ENCODE data around the gene CELA3B.
"Not testable (repeated sequence)": the region's sequence is repeated elsewhere in the genome, so short reads cannot be mapped to it uniquely, and the experiment has no call there.

The CELA3B gene

DNA sequence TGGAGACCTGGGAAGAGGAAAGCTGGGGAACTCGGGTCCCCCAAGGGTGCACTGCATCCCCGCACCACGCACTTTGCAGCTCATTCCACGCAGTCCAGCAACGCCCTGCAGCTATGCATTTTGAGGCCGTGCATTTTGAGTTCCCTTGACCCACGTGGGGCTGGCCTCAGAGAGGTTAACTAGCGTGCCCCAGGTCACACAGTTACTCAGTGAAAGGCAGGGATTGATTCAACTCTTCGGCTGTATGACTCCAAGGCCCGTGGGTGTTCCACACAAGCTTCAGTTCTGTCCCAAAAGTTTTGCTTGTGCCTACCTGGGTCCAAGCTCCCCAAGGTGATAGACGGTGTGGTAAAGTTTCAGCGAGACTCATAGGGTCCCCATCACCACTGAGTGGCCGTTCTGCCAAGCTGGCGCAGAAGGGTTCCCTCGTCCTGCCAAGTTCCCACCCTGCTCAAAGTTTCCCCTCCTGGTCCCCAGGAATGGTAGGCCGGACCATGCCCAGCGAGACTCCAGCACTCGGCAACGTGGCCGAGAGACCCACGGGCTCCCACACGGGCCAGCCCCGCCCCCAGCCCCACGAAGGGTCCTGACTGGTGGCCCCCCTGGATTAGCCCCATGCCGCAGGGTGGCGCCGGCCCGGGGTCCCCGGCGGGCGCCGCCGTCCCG lies 40.3 kb upstream of the CELA3B start:
- Histone ChIP-seq H3K36me3 (ENCODE audit: control insufficient read depth, insufficient read depth, low read length) (no peaks in the 10 kb centered on the region), H3K9me3 (ENCODE audit: control insufficient read depth, low read length) (no peaks in the 10 kb centered on the region), H3K27me3 (replicated peaks; ENCODE audit: control insufficient read depth, insufficient read depth, low read length, poor library complexity, severe bottlenecking) (no peaks in the 10 kb centered on the region), H3K27ac (ENCODE audit: insufficient read depth, low read length, poor library complexity, severe bottlenecking) (no peak overlapping the region), H3K4me3 (ENCODE audit: insufficient read depth, low read depth, low read length, poor library complexity, severe bottlenecking) (peak overlapping the region; percentile 5), H3K4me1 (ENCODE audit: control insufficient read depth, insufficient read depth, low read length, poor library complexity, severe bottlenecking) (no peaks in the 10 kb centered on the region)
- no peak for DNase-seq

DNA sequence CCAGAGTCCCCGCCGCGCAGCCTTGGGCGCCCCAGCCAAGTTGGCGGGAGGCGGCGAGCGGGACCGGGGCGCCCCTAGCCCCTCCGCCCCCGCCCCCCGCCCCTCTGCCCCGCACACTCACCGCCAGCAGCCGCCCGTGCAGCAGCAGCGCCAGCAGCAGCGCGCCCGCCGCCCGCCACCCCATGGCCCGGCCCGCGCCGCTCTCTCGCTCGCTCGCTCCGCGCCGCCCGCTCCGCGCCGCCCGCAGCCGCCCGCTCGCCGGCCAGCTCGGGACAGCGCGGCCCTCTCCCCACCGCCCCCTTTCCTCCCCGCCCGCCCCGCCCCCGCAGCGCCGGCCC lies 39.8 kb upstream of the CELA3B start, which contains the start of gene HSPG2:
TSS of gene HSPG2 (minus strand) at position 277 of the 338 bp plus-strand sequence. CDS start at position 184, 93 bp downstream.
- Histone ChIP-seq H3K27me3 (replicated peaks; ENCODE audit: control insufficient read depth, insufficient read depth, low read length, poor library complexity, severe bottlenecking) (no peaks in the 10 kb centered on the region), H3K27ac (ENCODE audit: insufficient read depth, low read length, poor library complexity, severe bottlenecking) (no peak within 1 kb of the TSS), H3K36me3 (ENCODE audit: control insufficient read depth, insufficient read depth, low read length) (no peaks in the 10 kb centered on the region), H3K9me3 (ENCODE audit: control insufficient read depth, low read length) (no peaks in the 10 kb centered on the region), H3K4me3 (ENCODE audit: insufficient read depth, low read depth, low read length, poor library complexity, severe bottlenecking) (peak within 1 kb of the TSS; percentile 62), H3K4me1 (ENCODE audit: control insufficient read depth, insufficient read depth, low read length, poor library complexity, severe bottlenecking) (no peaks in the 10 kb centered on the region)
- no peak for DNase-seq

DNA sequence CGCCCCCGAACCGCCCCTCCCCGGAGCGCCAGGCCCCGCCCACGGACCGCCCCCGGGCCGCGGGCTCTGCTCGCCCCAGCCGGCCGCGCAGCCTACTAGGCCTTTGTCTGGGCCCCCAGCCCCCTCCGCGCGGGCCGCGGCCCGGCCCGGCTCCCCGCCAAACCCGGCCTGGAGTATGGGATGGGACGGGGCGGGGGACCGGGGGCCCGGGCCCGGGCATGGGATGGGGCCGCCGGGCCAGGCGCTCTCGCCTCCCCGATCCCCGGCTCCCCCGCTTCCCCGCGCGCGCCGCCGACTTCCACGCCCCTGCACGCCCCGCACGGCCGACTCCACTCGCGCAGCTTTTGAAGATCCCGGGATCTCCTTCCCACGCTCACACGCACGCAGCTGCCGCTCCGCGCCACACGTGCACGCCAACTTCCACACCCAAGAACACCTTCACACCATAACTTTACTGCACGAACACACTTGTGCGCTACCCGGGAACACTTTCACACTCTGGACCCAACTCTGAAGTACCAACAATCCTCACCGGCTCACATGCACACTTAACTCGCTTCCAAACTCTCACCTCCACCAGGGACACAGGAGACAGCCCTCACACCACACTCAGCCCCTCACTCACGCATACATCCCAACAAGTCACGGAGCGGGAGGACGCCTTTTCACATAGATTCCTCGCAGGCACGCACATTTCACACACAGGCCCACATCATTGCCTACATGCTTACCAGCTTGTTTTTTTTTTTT lies 39.3 kb upstream of the CELA3B start:
- no peak overlapping the region for H3K27ac ChIP-seq (ENCODE audit: insufficient read depth, low read length, poor library complexity, severe bottlenecking)
- peak overlapping the region; percentile 62 for H3K4me3 ChIP-seq (ENCODE audit: insufficient read depth, low read depth, low read length, poor library complexity, severe bottlenecking)
- H3K36me3 ChIP-seq (ENCODE audit: control insufficient read depth, insufficient read depth, low read length) = no peaks in the 10 kb centered on the region
- H3K27me3 ChIP-seq (replicated peaks; ENCODE audit: control insufficient read depth, insufficient read depth, low read length, poor library complexity, severe bottlenecking) = no peaks in the 10 kb centered on the region
- no peaks in the 10 kb centered on the region for H3K9me3 ChIP-seq (ENCODE audit: control insufficient read depth, low read length)
- DNase-seq = peak; percentile 35 to 55 (median 45)
- H3K4me1 ChIP-seq (ENCODE audit: control insufficient read depth, insufficient read depth, low read length, poor library complexity, severe bottlenecking) = no peaks in the 10 kb centered on the region

DNA sequence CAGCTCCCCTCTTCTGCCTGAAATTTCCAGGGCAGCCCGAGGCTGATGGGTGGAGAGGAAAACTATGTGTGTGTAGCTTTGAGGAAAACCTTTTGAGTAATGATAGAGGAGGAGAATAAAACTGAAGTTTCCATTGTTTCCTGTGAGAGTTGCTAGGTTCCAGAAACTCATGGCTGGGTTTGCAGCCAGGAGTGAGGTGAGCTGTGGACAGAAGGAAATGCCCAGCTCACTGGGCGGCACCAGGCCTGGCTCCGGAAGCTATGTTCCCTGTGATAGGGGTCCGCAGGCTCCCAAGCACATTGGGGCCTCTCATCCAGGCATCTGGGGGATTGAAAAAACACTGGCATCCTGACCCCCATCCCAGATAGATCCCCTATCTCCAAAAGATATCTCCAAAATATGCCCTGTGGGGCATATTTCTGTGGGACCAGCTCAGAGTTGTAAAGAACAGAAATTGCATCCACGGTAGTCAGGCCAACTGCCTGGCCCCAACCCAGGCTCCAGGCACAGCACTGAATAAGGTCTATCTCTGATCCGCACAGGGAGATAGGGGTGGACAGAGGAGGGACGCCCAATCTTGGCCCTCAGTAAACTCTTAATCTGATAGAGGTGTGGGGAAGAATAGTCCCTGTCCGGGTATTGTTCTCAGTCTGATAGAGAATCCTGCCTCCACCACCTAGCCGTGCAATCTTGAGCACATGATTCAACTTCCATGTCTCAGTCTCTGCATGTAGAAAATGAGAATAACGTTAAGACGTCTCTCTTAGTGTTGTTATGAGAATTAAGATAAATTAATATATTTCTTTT lies 37.9 kb upstream of the CELA3B start:
- Histone ChIP-seq H3K9me3 (ENCODE audit: control insufficient read depth, low read length) (no peaks in the 10 kb centered on the region), H3K27me3 (replicated peaks; ENCODE audit: control insufficient read depth, insufficient read depth, low read length, poor library complexity, severe bottlenecking) (no peaks in the 10 kb centered on the region), H3K36me3 (ENCODE audit: control insufficient read depth, insufficient read depth, low read length) (no peaks in the 10 kb centered on the region), H3K27ac (ENCODE audit: insufficient read depth, low read length, poor library complexity, severe bottlenecking) (no peak overlapping the region), H3K4me3 (ENCODE audit: insufficient read depth, low read depth, low read length, poor library complexity, severe bottlenecking) (no peak overlapping the region), H3K4me1 (ENCODE audit: control insufficient read depth, insufficient read depth, low read length, poor library complexity, severe bottlenecking) (no peaks in the 10 kb centered on the region)
- DNase-seq = no peak

DNA sequence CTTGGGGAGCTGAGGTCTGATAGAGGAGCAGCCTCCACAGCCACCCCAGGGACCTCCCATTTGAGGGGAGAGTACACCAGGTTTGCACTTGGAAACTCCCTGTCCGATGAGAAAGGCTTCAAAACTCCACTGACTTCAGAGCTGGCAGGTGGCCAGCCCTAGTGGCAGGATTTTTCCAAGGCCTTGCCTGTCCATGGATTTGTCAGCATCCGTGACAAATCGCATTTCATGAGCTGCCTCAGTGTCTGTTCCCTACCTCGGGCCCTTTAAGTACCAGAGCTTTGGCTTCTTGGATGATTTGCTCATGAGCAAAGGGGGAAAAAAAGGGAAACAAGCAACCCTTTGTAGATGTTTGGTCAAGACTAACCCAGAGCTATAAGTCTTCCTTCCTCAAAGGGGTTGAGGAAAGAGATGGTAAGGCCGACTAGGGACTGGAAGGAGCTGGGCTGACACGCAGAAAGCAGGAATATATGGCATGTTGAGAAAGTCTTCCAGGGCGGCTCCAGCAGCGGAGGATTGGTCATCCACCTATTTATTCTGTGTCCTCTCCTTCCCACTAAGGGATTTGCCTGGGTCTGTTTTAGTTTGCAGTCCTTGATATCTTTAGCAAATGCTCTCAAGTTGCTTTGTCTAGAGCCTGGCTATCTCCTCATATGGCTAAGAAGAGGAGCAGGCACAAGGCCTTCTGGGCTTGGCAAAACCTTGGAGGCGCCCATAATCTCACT lies 37.0 kb upstream of the CELA3B start:
- no peak for DNase-seq
- Histone ChIP-seq H3K9me3 (ENCODE audit: control insufficient read depth, low read length) (no peaks in the 10 kb centered on the region), H3K27me3 (replicated peaks; ENCODE audit: control insufficient read depth, insufficient read depth, low read length, poor library complexity, severe bottlenecking) (no peaks in the 10 kb centered on the region), H3K4me1 (ENCODE audit: control insufficient read depth, insufficient read depth, low read length, poor library complexity, severe bottlenecking) (no peaks in the 10 kb centered on the region), H3K27ac (ENCODE audit: insufficient read depth, low read length, poor library complexity, severe bottlenecking) (no peak overlapping the region), H3K36me3 (ENCODE audit: control insufficient read depth, insufficient read depth, low read length) (no peaks in the 10 kb centered on the region), H3K4me3 (ENCODE audit: insufficient read depth, low read depth, low read length, poor library complexity, severe bottlenecking) (no peak overlapping the region)

DNA sequence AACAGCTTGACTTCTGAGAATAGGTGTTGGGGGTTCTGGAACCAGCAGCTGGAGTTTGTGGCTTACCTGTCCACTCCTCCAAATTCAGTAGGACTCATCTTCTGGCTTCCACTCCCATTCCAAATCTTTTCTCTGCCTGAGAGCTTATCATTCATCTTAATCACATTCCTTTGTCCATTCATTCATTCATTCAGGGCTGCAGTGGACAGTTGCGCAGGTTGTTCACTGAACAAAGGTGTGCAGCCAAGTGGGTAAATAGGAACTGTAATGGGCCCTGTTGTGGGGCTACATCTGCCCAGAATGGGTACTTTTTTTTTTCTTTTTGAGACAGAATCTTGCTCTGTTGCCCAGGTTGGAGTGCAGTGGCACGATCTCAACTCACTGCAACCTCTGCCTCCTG lies 36.3 kb upstream of the CELA3B start:
- no peak overlapping the region for H3K4me3 ChIP-seq (ENCODE audit: insufficient read depth, low read depth, low read length, poor library complexity, severe bottlenecking)
- no peaks in the 10 kb centered on the region for H3K4me1 ChIP-seq (ENCODE audit: control insufficient read depth, insufficient read depth, low read length, poor library complexity, severe bottlenecking)
- no peak overlapping the region for H3K27ac ChIP-seq (ENCODE audit: insufficient read depth, low read length, poor library complexity, severe bottlenecking)
- no peaks in the 10 kb centered on the region for H3K36me3 ChIP-seq (ENCODE audit: control insufficient read depth, insufficient read depth, low read length)
- DNase-seq = no peak
- H3K27me3 ChIP-seq (replicated peaks; ENCODE audit: control insufficient read depth, insufficient read depth, low read length, poor library complexity, severe bottlenecking) = no peaks in the 10 kb centered on the region
- H3K9me3 ChIP-seq (ENCODE audit: control insufficient read depth, low read length) = no peaks in the 10 kb centered on the region

DNA sequence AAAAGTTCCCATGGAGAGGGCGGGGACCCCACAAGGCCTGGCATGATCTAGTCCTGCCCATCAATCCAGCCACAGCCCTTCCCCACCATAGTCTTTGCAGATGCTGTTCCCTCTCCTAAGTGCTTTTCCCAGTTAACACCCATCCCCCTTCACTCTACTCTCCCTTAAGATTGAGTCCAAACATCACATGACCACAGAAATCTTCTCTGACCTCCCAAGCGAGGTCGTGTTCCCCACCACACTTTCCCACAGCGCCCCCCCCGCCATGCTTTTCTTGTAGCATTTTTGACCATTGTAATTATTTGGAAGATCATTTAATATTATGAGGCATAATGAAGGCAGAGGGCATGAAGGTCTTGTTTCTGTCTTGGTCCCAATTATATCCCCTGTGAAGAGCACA lies 35.5 kb upstream of the CELA3B start:
- Histone ChIP-seq H3K4me1 (ENCODE audit: control insufficient read depth, insufficient read depth, low read length, poor library complexity, severe bottlenecking) (no peaks in the 10 kb centered on the region), H3K4me3 (ENCODE audit: insufficient read depth, low read depth, low read length, poor library complexity, severe bottlenecking) (no peak overlapping the region), H3K27me3 (replicated peaks; ENCODE audit: control insufficient read depth, insufficient read depth, low read length, poor library complexity, severe bottlenecking) (no peaks in the 10 kb centered on the region)

DNA sequence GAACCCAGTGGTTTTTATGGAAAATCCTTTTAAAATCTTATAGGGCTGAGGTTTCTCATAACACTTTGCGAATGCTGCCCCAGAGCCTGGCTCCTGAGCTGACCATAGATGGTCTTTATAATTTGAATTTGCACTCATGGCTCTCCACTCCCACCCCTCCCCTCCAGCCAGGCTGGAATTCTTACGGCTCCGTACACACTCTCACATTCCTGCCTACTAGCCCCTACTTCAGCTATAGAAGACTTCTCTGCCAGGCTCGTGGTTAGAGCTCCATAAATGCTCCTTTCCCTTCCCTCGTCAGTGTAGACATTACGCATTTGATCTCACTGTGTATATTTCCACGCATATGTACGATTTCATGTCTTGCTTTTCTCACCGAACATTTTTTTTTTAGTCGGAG lies 34.4 kb upstream of the CELA3B start:
- no peak overlapping the region for H3K27ac ChIP-seq (ENCODE audit: insufficient read depth, low read length, poor library complexity, severe bottlenecking)
- no peaks in the 10 kb centered on the region for H3K27me3 ChIP-seq (replicated peaks; ENCODE audit: control insufficient read depth, insufficient read depth, low read length, poor library complexity, severe bottlenecking)
- no peaks in the 10 kb centered on the region for H3K36me3 ChIP-seq (ENCODE audit: control insufficient read depth, insufficient read depth, low read length)
- no peak overlapping the region for H3K4me3 ChIP-seq (ENCODE audit: insufficient read depth, low read depth, low read length, poor library complexity, severe bottlenecking)
- DNase-seq = no peak
- H3K4me1 ChIP-seq (ENCODE audit: control insufficient read depth, insufficient read depth, low read length, poor library complexity, severe bottlenecking) = no peaks in the 10 kb centered on the region
- H3K9me3 ChIP-seq (ENCODE audit: control insufficient read depth, low read length) = no peaks in the 10 kb centered on the region

More for the DNA sequence above, 35.5 kb upstream of the CELA3B start:
- no peak for DNase-seq
- Histone ChIP-seq H3K9me3 (ENCODE audit: control insufficient read depth, low read length) (no peaks in the 10 kb centered on the region), H3K36me3 (ENCODE audit: control insufficient read depth, insufficient read depth, low read length) (no peaks in the 10 kb centered on the region), H3K27ac (ENCODE audit: insufficient read depth, low read length, poor library complexity, severe bottlenecking) (no peak overlapping the region)

DNA sequence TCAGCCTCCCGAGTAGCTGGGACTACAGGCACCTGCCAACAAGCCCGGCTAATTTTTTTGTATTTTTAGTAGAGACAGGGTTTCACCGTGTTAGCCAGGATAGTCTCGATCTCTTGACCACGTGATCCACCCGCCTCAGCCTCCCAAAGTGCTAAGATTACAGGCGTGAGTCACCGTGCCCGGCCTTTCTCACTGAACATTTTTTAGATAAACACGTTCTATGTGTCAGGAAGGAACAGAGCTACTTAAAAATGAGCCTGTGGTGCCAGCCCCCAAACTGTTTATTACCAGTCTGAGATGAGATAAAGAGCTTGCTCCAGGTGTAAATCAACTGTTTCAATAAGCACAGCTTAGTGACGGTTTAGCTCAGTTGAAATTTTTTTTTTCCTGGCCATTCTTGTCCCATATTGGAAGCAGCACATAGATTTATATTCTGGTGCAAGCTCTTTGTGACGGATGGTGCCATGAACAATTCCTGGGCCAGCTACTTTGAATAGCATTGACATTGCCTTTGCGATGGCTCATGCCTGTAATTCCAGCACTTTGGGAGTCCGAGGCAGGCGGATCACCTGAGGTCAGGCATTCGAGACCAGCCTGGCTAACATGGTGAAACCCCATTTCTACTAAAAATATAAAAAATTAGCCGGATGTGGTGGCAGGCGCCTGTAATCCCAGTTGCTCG lies 33.7 kb upstream of the CELA3B start:
- not testable (repeated sequence) for H3K36me3 ChIP-seq (ENCODE audit: control insufficient read depth, insufficient read depth, low read length); H3K27me3 ChIP-seq (replicated peaks; ENCODE audit: control insufficient read depth, insufficient read depth, low read length, poor library complexity, severe bottlenecking); DNase-seq; H3K9me3 ChIP-seq (ENCODE audit: control insufficient read depth, low read length); H3K4me1 ChIP-seq (ENCODE audit: control insufficient read depth, insufficient read depth, low read length, poor library complexity, severe bottlenecking); H3K27ac ChIP-seq (ENCODE audit: insufficient read depth, low read length, poor library complexity, severe bottlenecking); H3K4me3 ChIP-seq (ENCODE audit: insufficient read depth, low read depth, low read length, poor library complexity, severe bottlenecking)

Data from effector memory CD4-positive, alpha-beta T cell (primary cell).